IMR-90 (cell line): ENCODE data around the gene BCDIN3D. TPM values are rescaled to one million over a fixed set of nuclear protein-coding genes. Genes with fewer than 3 reads are reported as not detected.

Source experiments
- ATAC-seq: fragments of 200-7000 bp; cut with Tn5 transposase; 2 replicates; pipeline ENCODE4 v1.9.1; 2020; ENCODE audit warnings: low read depth, mild to moderate bottlenecking, moderate library complexity
- BruUV-seq: library from RNA; stranded (reverse); fragments of 400-500 nt; replicated peaks from 2 replicates; lab custom pipeline; 2021; lab: Mats Ljungman, UMichigan
- CTCF ChIA-PET: fragments of 300-600 bp; formaldehyde crosslinking; extraction: SDS; loops from one replicate; lab custom pipeline; 2021; ENCODE audit warnings: antibody characterized with exemption; lab: Yijun Ruan, JAX
- POLR2A ChIA-PET: fragments of 300-600 bp; sonication (Branson Sonifier 250); formaldehyde crosslinking; loops from one replicate; lab custom pipeline; 2022; ENCODE audit warnings: antibody characterized with exemption; ENCODE audit not compliant: unreplicated experiment; lab: Charles Lee
- DNase-seq: peaks from one replicate; pipeline ENCODE4 v3.0.0; 2013
- H2AFZ ChIP-seq: replicated peaks from 2 replicates; pipeline ENCODE3; 2013; ENCODE audit warnings: low read length, mild to moderate bottlenecking; ENCODE audit not compliant: poor library complexity
- H2AK5ac ChIP-seq: 2 replicates; pipeline ENCODE4 v1.6.1; 2013; ENCODE audit warnings: low read depth, low read length, inconsistent platforms
- H2AK9ac ChIP-seq: replicated peaks from 2 replicates; pipeline ENCODE3; 2013; ENCODE audit warnings: mild to moderate bottlenecking, low read depth, low read length, moderate library complexity; ENCODE audit not compliant: poor library complexity
- H2BK120ac ChIP-seq: 2 replicates; pipeline ENCODE4 v1.6.1; 2013; ENCODE audit warnings: low read depth, low read length, inconsistent platforms
- H2BK15ac ChIP-seq: 3 replicates; pipeline ENCODE4 v1.6.1; 2013; ENCODE audit warnings: low read depth, low read length, inconsistent platforms
- H2BK20ac ChIP-seq: 2 replicates; pipeline ENCODE4 v1.6.1; 2013; ENCODE audit warnings: low read depth, mild to moderate bottlenecking, inconsistent platforms, low read length, moderate library complexity
- H2BK5ac ChIP-seq: 2 replicates; pipeline ENCODE4 v1.6.1; 2013; ENCODE audit warnings: mild to moderate bottlenecking, low read depth, low read length, inconsistent platforms; ENCODE audit not compliant: poor library complexity, severe bottlenecking
- H3K14ac ChIP-seq: replicated peaks from 2 replicates; pipeline ENCODE4 v1.6.1; 2013; ENCODE audit warnings: low read depth, low read length, inconsistent platforms
- H3K18ac ChIP-seq: 2 replicates; pipeline ENCODE4 v1.6.1; 2013; ENCODE audit warnings: low read depth, low read length, control low read depth
- H3K23ac ChIP-seq: 2 replicates; pipeline ENCODE4 v1.6.1; 2013; ENCODE audit warnings: low read depth, low read length, inconsistent platforms
- H3K27ac ChIP-seq: 2 replicates; pipeline ENCODE4 v1.5.1; 2013; ENCODE audit warnings: mild to moderate bottlenecking, control low read depth, low read length; ENCODE audit not compliant: insufficient read depth
- H3K27me3 ChIP-seq: 2 replicates; pipeline ENCODE4 v1.6.1; 2013; ENCODE audit warnings: low read length; ENCODE audit not compliant: control insufficient read depth, insufficient read depth
- H3K36me3 ChIP-seq: 2 replicates; pipeline ENCODE4 v1.6.1; 2013; ENCODE audit warnings: low read length, mixed read lengths; ENCODE audit not compliant: control insufficient read depth, insufficient read depth
- H3K4ac ChIP-seq: 2 replicates; pipeline ENCODE4 v1.6.1; 2013; ENCODE audit warnings: low read depth, low read length, inconsistent platforms
- H3K4me1 ChIP-seq: 2 replicates; pipeline ENCODE4 v1.6.1; 2013; ENCODE audit warnings: low read length, mixed read lengths; ENCODE audit not compliant: control insufficient read depth, insufficient read depth
- H3K4me2 ChIP-seq: 2 replicates; pipeline ENCODE4 v1.6.1; 2013; ENCODE audit warnings: low read depth, mild to moderate bottlenecking, control low read depth, low read length, moderate library complexity
- H3K4me3 ChIP-seq: 2 replicates; pipeline ENCODE4 v1.5.1; 2013; ENCODE audit warnings: low read depth, mild to moderate bottlenecking, control low read depth, low read length, moderate library complexity; ENCODE audit not compliant: insufficient read depth
- H3K56ac ChIP-seq: 2 replicates; pipeline ENCODE4 v1.6.1; 2013; ENCODE audit warnings: low read length, inconsistent platforms; ENCODE audit not compliant: insufficient read depth; ENCODE audit errors: extremely low read depth
- H3K79me1 ChIP-seq, 2 experiments: 2 replicates each; pipeline ENCODE4 v1.6.1; 2013; ENCODE audit warnings: low read length in 2 of 2, inconsistent platforms in 1 of 2, low read depth in 1 of 2
- H3K9ac ChIP-seq: 2 replicates; pipeline ENCODE4 v1.6.1; 2013; ENCODE audit warnings: low read depth, low read length, control low read depth
- H3K9me1 ChIP-seq: 2 replicates; pipeline ENCODE4 v1.6.1; 2013; ENCODE audit warnings: low read length, inconsistent platforms; ENCODE audit not compliant: insufficient read depth
- H3K9me3 ChIP-seq: 2 replicates; pipeline ENCODE4 v1.6.1; 2013; ENCODE audit warnings: low read length; ENCODE audit not compliant: control insufficient read depth, insufficient read depth
- H4K20me1 ChIP-seq: 2 replicates; pipeline ENCODE4 v1.6.1; 2013; ENCODE audit warnings: low read length, inconsistent platforms; ENCODE audit not compliant: insufficient read depth
- H4K5ac ChIP-seq: 2 replicates; pipeline ENCODE4 v1.6.1; 2013; ENCODE audit warnings: mild to moderate bottlenecking, low read depth, low read length, control low read depth
- H4K8ac ChIP-seq, 2 experiments: 2 replicates each; pipeline ENCODE4 v1.6.1; 2013; ENCODE audit warnings: low read depth in 2 of 2, low read length in 2 of 2, control low read depth in 1 of 2, inconsistent platforms in 1 of 2
- H4K91ac ChIP-seq: 2 replicates; pipeline ENCODE4 v1.6.1; 2013; ENCODE audit warnings: low read depth, low read length, inconsistent platforms; ENCODE audit not compliant: insufficient read depth
- BHLHE40 ChIP-seq: fragments of 150-350 bp; IDR thresholded peaks from 2 replicates; pipeline ENCODE4 v1.6.1; 2016; ENCODE audit warnings: mild to moderate bottlenecking, low read depth, low read length
- CEBPB ChIP-seq: IDR thresholded peaks from 2 replicates; pipeline ENCODE4 v1.6.1; 2012; ENCODE audit warnings: low read depth, low read length, improper control_type of control experiment
- CHD1 ChIP-seq: IDR thresholded peaks from 2 replicates; pipeline ENCODE4 v1.6.1; 2012; ENCODE audit warnings: low read depth, low read length, improper control_type of control experiment
- CTCF ChIP-seq: conservative IDR thresholded peaks from 2 replicates; pipeline ENCODE4 v1.5.1; 2012; ENCODE audit warnings: mild to moderate bottlenecking, low read depth, low read length, improper control_type of control experiment
- ELK1 ChIP-seq: fragments of 150-350 bp; IDR thresholded peaks from 2 replicates; pipeline ENCODE4 v1.6.1; 2016; ENCODE audit warnings: low read depth, mild to moderate bottlenecking, low read length, moderate library complexity, borderline replicate concordance
- FOS ChIP-seq: fragments of 150-350 bp; IDR thresholded peaks from 2 replicates; pipeline ENCODE4 v1.6.1; 2016; ENCODE audit warnings: low read depth, low read length
- MAFK ChIP-seq: IDR thresholded peaks from 2 replicates; pipeline ENCODE4 v1.6.1; 2012; ENCODE audit warnings: low read depth, low read length, improper control_type of control experiment
- MXI1 ChIP-seq: IDR thresholded peaks from 2 replicates; pipeline ENCODE4 v1.6.1; 2012; ENCODE audit warnings: low read depth, mild to moderate bottlenecking, low read length, moderate library complexity, borderline replicate concordance
- RAD21 ChIP-seq: IDR thresholded peaks from 2 replicates; pipeline ENCODE4 v1.6.1; 2012; ENCODE audit warnings: low read length, improper control_type of control experiment
- SMC3 ChIP-seq: fragments of 150-350 bp; IDR thresholded peaks from 2 replicates; pipeline ENCODE4 v1.6.1; 2016; ENCODE audit warnings: low read depth, mild to moderate bottlenecking, antibody characterized with exemption, low read length, moderate library complexity
- USF2 ChIP-seq: fragments of 150-350 bp; IDR thresholded peaks from 2 replicates; pipeline ENCODE4 v1.6.1; 2017; ENCODE audit warnings: mild to moderate bottlenecking, antibody characterized with exemption, low read length, low read depth
- WGBS, 2 experiments: methylation state at CpG; one replicate each; pipeline versions ENCODE4 v1.1.5 to v1.1.7; 2013; ENCODE audit warnings: missing lambda C conversion rate in 2 of 2; ENCODE audit not compliant: insufficient read length in 1 of 2; ENCODE audit errors: extremely low coverage in 2 of 2; 5-methylcytosine and 5-hydroxymethylcytosine counted together
- dilution Hi-C: fragments of 300-500 bp; cut with HindIII; formaldehyde crosslinking; loops from one replicate; pipeline ENCODE4 v1.14.3; 2018; ENCODE audit warnings: low sequenced_read_pairs; ENCODE audit not compliant: unreplicated experiment
- in situ Hi-C: fragments of 300-500 bp; cut with MboI; formaldehyde crosslinking; loops from 3 replicates; pipeline ENCODE4 v1.14.3; 2019; ENCODE audit warnings: low sequenced_read_pairs, inconsistent platforms, mixed read lengths
- intact Hi-C: fragments of 100-400 bp; cut with micrococcal nuclease; formaldehyde crosslinking; loops from 2 replicates; pipeline ENCODE4 v1.10.0; 2022
- polyA plus RNA-seq, 3 experiments: library from polyadenylated mRNA; depleted of rRNA; stranded (reverse); fragments of >200 nt; gene quantifications; 2 replicates each; pipeline ENCODE4 v1.2.3, GENCODE V29; 2012; ENCODE audit warnings: low replicate concordance in 1 of 3
- total RNA-seq: library from RNA; depleted of rRNA; stranded (reverse); fragments of >200 nt; gene quantifications from 2 replicates; pipeline ENCODE4 v1.2.3, GENCODE V29; 2012

BCDIN3D gene
- total and polyA plus RNA-seq, 2 of the 4 experiments (the other 2 are of a cell fraction) = 2.3 TPM

GRCh38 chr12:49838973-49839633, 3.8 kb downstream of the BCDIN3D start (continued):
- TF ChIP-seq MXI1 = no peak

- Histone ChIP-seq H2AK9ac (no peak overlapping the region), H3K36me3 (no peaks in the 10 kb centered on the region)
- ATAC-seq = no peak
Observed at GRCh38 chr12:49832836-49833421, 10.0 kb downstream of the BCDIN3D start.

More at GRCh38 chr12:49832836-49833421, 10.0 kb downstream of the BCDIN3D start:
- Histone ChIP-seq H3K4me3 (no peak overlapping the region), H3K56ac (peak overlapping the region; percentile 55; the same call in 1 of the 2 replicates), H2AFZ (peak overlapping the region; percentile 66), H3K23ac (peak overlapping the region; percentile 3), H3K4me1 (peaks cover 4% of the 10 kb centered on the region), H2BK15ac (peak overlapping the region; percentile 47; the same call in 2 of the 3 replicates), H4K20me1 (no peaks in the 10 kb centered on the region), H3K9me1 (no peaks in the 10 kb centered on the region), H2BK20ac (peak overlapping the region; percentile 89), H4K91ac (peak overlapping the region; percentile 74), H4K8ac (peak overlapping the region; percentile 85 to 90; a peak in 3 of 4 replicates), H3K9me3 (no peaks in the 10 kb centered on the region), H3K18ac (peak overlapping the region; percentile 3), H3K27ac (peak overlapping the region; percentile 36; the same call in 1 of the 2 replicates), H3K14ac (peak overlapping the region; percentile 35), H2BK120ac (peak overlapping the region; percentile 93), H3K9ac (no peak overlapping the region), H3K79me1 (peaks cover 0 to 12% of the 10 kb centered on the region in 2 experiments; a peak in 2 of 4 replicates), H3K4ac (peak overlapping the region; percentile 84), H2AK5ac (peak overlapping the region; percentile 51; the same call in 1 of the 2 replicates), H4K5ac (peak overlapping the region; percentile 37), H2BK5ac (no peak overlapping the region), H3K27me3 (no peaks in the 10 kb centered on the region), H3K4me2 (no peak overlapping the region)
- POLR2A ChIA-PET = no interaction called here
- intact Hi-C loops (no loop called here), dilution Hi-C loops (no loop called here), in situ Hi-C loops (no loop called here)
- CTCF ChIA-PET = interaction anchor here (1.8 kb wide), 1 partner anchor 22 kb away, joined by 5 read pairs; no protein-coding TSS in a partner anchor
- no TSS peak for BruUV-seq
- WGBS, 2 experiments = no CpG with 5 or more reads among the region's 5 CpGs
- TF ChIP-seq CTCF = no peak
- TF ChIP-seq BHLHE40 = no peak
- TF ChIP-seq MXI1 = no peak
- TF ChIP-seq USF2 = no peak
- peak; percentile 45 for TF ChIP-seq FOS
- TF ChIP-seq SMC3 = no peak
- TF ChIP-seq ELK1 = no peak
- peak; percentile 98 for TF ChIP-seq CEBPB
- TF ChIP-seq MAFK = no peak
- TF ChIP-seq RAD21 = no peak
- no peak for TF ChIP-seq CHD1
- peak; percentile 87 for DNase-seq
